Measurements from ENCODE around the gene RBP3.
A peak's percentile ranks its signal among the peaks of the same experiment; 100 is the strongest.

The RBP3 gene

DNA sequence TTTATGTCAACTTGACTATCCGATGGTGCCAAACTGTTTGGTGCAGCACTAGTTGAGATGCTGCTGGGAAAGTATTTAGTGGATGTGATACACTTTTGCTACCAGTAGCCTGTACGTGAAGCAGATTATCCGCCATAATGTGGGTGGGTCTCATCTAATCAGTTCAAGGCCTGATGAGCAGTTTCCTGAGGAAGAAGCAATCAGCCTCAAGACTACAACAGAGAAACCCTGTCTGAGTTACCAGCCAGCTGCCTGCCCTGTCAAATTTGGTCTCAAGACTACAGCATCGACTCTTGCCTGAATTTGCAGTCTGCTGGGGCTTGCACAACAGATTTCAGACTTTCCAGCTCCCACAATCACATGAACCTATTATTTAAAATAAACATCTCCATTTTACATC lies 10.9 kb upstream of the RBP3 start:
- DNase-seq: no peak

DNA sequence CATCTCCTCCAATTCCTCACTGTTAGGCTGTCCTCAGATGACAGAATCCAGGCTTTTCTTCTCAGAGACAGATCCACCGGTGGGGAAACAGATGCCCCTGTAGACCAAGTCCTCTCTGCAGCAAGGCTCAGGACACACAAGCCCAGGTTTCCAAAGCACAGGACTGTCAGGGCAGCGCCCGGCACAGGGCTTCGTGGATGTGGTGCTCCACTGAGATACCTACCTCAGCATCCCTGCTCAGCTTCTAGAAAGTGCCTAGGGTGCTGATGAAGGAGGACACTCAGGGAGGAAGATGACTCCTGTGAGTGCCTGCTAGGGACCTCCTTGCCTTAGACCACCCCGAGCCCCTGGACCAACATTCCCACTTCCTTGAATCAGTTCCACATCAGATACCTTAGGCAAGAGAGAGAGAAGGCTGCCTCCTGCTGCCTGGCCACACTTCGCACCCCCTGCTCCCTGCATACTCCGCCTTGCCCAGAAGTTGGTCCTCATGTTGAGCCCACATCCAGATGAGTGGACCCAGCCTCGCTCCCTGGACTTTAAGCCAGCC lies 8.9 kb upstream of the RBP3 start:
- no peak for DNase-seq

DNA sequence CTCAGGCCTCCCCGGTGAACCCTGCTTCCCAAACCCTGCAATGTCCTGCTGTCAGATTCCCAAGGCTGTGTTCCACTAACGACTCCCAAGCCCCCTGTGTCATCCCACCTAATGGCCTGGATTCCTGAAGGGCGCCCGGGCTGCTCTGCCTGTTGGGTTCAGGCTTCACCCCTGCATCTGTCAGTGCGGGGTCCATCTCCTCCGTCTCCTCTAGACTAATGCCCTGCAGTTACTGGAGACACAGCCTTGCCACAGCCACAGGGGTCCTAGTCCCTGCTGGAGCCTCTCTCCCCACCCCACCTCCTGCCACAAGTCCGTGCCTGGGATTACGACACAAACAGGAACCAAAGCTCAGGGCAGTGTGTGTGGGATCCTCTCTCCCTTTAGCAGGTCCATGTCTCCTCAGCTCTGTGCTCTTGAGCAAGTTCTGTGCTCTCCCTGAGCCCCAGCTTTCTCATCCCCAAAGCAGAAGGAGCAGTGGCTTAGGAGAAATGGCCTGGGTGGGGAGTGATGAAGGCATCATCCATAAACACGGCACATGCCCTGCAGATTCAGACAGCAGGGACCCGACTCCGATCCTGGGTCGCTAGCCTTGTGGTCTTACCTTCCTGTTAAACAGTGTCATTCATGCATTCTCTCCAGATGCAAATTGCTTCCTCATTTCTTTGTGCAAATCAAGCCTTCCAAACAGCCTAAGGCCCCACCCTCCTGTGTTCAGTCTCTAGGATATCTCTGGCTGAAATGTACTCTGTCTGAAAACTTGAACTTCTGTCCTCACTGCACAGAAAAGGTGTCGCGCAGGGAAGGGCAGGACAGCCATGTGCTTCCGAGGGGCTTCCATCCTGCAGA lies 8.2 kb upstream of the RBP3 start:
- peak; percentile 5 to 21 for DNase-seq

DNA sequence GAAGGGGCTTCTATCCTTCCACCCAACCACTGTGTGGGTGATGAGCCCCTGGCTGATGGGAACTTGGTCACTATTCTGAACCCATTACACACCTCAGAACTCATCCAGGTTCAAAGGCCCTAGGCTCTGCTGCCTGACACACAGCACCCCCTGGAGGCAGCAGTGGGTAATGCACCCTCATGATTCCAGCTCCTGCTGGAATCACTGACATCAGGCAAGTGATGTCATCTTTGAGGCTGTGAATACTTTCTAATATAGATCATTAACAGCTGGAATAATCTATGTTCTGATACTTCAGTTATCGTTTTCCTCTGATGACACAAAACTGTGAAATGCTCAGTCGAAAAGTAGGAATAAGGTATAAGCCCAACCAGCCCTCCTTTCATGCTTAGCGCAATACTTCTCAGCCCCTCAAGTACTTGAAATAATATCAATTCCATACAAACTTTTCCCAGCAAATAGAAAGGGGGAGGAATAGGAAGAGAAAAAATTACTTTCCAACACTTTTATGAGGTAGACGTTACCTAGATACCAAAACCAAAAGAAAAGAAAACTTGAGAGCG lies 7.5 kb upstream of the RBP3 start:
- DNase-seq: peak; percentile 12 to 76

DNA sequence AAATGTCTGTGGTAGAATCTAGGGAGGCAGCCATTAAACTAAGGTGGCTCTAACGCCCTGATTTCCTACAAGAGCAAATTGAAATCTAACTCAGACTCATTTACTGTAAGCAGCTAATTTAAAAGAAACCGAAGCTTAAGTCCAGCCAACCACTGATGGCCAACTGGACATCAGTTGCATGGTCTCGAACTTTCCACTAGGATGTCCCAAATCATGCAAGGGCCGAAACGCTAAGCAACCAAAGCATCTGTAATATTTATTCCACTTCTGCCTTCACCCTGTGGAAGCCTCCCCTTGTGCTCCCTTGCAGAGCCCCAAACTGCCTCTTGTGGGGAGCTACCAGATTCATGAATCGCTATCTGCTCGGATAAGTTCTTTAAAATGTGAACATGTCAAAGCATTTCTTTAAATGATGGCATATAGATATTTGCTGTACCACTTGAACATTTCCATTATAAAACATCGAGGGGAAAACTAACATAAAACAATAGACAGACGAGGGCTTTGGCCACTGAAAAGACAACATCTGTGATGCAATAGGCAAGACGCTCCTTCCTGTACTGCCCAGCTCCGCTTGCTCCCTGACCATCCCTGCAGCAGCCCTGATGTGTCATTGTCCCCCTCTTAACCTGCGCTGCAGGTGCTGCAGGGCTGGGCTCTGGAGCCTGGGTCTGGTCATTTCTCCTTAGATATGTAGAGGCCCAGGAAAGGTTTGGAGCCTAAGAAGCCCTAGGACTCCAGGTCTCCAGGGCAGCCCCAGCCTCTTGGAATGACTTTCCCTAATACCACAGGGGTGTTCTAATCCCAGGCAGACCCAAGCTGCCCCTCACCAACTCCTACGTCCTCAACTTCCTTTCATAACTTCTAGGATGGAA lies 2.9 kb upstream of the RBP3 start:
- DNase-seq: no peak

DNA sequence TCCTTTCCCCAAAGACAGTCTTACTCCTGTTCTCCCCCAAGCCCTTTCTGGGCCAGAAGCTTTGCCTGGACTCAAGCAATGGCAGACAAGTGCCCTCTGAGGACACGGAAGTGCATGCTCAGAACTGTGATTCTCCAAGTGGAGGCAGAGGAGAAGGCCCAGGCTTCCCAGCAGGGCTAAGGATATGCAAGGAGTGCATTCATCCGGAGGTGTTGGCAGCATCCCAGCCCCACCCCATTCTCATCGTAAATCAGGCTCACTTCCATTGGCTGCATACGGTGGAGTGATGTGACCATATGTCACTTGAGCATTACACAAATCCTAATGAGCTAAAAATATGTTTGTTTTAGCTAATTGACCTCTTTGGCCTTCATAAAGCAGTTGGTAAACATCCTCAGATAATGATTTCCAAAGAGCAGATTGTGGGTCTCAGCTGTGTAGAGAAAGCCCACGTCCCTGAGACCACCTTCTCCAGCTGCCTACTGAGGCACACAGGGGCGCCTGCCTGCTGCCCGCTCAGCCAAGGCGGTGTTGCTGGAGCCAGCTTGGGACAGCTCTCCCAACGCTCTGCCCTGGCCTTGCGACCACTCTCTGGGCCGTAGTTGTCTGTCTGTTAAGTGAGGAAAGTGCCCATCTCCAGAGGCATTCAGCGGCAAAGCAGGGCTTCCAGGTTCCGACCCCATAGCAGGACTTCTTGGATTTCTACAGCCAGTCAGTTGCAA lies 1.4 kb upstream of the RBP3 start:
- DNase-seq: no peak

DNA sequence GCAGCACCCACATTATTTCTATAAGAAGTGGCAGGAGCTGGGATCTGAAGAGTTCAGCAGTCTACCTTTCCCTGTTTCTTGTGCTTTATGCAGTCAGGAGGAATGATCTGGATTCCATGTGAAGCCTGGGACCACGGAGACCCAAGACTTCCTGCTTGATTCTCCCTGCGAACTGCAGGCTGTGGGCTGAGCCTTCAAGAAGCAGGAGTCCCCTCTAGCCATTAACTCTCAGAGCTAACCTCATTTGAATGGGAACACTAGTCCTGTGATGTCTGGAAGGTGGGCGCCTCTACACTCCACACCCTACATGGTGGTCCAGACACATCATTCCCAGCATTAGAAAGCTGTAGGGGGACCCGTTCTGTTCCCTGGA lies 874 bp upstream of the RBP3 start:
- no peak for DNase-seq

DNA sequence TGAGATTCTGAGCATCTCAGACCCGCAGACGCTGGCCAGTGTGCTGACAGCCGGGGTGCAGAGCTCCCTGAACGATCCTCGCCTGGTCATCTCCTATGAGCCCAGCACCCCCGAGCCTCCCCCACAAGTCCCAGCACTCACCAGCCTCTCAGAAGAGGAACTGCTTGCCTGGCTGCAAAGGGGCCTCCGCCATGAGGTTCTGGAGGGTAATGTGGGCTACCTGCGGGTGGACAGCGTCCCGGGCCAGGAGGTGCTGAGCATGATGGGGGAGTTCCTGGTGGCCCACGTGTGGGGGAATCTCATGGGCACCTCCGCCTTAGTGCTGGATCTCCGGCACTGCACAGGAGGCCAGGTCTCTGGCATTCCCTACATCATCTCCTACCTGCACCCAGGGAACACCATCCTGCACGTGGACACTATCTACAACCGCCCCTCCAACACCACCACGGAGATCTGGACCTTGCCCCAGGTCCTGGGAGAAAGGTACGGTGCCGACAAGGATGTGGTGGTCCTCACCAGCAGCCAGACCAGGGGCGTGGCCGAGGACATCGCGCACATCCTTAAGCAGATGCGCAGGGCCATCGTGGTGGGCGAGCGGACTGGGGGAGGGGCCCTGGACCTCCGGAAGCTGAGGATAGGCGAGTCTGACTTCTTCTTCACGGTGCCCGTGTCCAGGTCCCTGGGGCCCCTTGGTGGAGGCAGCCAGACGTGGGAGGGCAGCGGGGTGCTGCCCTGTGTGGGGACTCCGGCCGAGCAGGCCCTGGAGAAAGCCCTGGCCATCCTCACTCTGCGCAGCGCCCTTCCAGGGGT lies 703 bp downstream of the RBP3 start:
- no peak for DNase-seq

DNA sequence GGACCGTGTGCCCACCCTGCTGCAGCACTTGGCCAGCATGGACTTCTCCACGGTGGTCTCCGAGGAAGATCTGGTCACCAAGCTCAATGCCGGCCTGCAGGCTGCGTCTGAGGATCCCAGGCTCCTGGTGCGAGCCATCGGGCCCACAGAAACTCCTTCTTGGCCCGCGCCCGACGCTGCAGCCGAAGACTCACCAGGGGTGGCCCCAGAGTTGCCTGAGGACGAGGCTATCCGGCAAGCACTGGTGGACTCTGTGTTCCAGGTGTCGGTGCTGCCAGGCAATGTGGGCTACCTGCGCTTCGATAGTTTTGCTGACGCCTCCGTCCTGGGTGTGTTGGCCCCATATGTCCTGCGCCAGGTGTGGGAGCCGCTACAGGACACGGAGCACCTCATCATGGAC lies 1.4 kb downstream of the RBP3 start:
- no peak for DNase-seq

DNA sequence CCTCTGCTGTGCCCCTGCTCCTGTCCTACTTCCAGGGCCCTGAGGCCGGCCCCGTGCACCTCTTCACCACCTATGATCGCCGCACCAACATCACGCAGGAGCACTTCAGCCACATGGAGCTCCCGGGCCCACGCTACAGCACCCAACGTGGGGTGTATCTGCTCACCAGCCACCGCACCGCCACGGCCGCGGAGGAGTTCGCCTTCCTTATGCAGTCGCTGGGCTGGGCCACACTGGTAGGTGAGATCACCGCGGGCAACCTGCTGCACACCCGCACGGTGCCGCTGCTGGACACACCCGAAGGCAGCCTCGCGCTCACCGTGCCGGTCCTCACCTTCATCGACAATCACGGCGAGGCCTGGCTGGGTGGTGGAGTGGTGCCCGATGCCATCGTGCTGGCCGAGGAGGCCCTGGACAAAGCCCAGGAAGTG lies 1.8 kb downstream of the RBP3 start:
- no peak for DNase-seq

DNA sequence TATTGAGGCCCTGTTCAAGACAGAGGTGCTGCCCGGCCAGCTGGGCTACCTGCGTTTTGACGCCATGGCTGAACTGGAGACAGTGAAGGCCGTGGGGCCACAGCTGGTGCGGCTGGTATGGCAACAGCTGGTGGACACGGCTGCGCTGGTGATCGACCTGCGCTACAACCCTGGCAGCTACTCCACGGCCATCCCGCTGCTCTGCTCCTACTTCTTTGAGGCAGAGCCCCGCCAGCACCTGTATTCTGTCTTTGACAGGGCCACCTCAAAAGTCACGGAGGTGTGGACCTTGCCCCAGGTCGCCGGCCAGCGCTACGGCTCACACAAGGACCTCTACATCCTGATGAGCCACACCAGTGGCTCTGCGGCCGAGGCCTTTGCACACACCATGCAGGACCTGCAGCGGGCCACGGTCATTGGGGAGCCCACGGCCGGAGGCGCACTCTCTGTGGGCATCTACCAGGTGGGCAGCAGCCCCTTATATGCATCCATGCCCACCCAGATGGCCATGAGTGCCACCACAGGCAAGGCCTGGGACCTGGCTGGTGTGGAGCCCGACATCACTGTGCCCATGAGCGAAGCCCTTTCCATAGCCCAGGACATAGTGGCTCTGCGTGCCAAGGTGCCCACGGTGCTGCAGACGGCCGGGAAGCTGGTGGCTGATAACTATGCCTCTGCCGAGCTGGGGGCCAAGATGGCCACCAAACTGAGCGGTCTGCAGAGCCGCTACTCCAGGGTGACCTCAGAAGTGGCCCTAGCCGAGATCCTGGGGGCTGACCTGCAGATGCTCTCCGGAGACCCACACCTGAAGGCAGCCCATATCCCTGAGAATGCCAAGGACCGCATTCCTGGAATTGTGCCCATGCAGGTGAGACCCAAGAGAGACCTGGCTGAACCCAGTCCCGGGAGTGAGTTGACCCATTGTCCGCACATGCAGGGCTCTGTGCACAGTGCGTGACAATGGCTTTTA lies 2.8 kb downstream of the RBP3 start:
- no peak for DNase-seq

DNA sequence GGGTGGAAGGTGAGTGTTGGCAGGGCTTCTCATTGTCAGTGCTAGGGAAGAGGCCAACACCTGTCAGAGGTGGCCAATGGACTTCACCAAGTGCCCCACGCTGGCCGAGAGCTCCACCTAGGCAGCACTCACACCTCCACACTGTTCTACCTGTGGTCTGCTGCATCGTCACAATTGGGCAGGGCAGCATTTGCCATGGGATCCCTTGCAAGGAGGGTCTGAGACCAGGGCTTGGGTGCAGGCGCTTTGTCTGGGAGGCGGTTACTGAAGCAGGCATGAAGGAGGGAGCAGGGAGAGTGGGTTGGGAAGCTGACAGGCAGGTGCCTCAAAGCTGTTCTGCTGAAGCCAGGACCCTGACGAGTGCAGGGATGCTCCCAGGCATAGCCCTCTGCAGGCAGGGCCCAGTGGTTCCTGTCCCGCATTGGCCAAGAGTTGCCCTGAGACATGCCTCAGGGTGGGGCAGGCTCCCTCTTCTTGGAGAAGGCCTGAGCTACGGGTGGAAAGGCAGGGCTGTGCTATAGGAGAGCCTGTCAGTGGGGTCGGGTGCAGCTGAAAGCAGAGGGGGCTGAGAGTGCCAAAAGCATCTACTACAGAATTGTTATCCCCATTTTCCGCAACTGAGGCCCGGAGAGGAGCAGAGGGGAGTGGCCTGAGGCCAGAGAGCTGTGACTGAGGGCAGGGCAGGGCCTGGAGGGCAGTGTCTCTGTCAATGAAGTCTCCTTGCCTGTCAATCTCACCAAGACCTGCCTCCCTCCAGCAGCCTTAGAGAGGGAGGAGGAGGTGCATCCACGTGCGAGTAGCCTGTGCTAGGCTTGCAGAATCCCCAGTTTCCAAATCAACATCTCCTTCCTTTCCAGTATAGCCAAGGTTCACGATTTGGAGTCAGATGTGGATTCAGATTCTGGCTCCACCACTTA lies 4.0 kb downstream of the RBP3 start:
- DNase-seq: no peak

DNA sequence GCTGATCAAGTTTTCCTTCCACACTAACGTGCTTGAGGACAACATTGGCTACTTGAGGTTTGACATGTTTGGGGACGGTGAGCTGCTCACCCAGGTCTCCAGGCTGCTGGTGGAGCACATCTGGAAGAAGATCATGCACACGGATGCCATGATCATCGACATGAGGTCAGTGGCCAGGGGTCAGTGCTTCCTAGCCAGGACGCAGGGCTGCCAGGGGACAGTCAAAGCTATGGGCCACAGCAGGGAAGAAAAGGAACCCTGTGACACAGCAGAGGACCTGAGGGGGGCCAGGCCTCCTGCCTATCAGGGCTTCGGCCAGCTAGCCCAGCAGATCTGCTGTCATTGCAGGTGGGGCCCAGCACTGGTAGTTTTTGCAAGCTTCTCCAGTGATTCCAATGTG lies 5.2 kb downstream of the RBP3 start:
- no peak for DNase-seq

DNA sequence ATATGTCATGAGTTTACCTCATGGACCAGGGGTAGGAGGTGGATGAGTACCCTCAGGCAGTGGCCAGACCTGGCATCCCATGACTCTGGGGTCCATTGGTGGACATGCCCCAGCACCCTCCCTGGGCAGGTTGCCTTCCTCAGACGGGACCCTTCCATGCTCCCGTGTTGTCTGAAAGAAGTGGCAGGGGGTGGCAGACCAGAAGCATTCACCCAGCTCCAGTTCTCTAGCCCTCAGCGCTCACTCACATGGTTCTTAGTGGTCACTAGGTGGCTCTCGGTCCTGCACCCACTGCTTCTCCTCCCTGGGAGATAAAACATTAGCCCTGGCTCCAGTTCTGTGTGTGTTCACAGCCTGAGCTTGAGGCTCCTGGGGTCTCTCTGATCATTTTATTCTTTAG lies 6.0 kb downstream of the RBP3 start:
- DNase-seq: no peak

DNA sequence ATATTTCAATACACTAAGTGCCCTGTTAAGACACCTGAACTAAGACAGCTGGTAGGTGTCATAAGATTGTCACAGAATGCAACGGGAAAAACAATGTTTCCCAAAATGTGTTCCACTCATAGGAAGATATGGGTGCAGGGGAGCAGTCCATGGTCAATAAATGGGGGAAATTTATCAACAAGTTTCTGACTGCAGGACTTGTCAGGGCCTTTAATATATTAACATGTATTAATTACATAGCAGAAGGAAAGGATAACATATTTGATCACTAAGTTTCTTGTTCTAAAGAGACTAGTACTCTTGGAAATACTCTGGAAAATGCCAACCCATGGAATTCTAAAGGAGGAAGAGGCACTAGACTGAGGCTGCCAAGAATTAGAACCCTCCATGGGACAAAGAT lies 6.7 kb downstream of the RBP3 start:
- DNase-seq: no peak

DNA sequence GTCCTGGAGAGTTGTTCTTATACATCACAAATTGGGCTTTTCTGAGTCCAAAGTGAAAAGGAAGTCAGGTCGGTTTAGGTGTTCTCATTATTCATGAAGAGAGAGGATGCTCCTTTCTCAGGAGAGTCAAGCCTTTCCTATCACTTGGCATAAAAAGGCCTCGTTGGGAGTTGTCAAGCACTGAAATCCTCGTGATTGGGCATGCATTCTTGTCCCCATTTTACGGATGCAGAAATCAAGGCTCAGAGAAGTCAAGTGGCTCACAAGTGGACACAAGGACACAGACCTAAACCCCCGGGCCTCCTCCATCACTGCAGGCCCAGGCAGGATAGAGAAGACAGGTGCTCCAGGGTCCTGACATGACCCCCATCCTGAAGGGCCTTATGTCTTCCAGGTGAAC lies 8.5 kb downstream of the RBP3 start:
- no peak for DNase-seq

DNA sequence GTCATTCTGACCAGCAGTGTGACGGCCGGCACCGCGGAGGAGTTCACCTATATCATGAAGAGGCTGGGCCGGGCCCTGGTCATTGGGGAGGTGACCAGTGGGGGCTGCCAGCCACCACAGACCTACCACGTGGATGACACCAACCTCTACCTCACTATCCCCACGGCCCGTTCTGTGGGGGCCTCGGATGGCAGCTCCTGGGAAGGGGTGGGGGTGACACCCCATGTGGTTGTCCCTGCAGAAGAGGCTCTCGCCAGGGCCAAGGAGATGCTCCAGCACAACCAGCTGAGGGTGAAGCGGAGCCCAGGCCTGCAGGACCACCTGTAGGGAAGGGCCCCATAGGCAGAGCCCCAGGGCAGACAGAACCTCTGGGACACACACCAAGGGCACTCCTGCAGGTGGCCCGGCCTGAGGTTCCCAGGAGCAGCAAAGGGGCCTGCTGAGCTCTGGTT lies 9.0 kb downstream of the RBP3 start:
- DNase-seq: no peak

DNA sequence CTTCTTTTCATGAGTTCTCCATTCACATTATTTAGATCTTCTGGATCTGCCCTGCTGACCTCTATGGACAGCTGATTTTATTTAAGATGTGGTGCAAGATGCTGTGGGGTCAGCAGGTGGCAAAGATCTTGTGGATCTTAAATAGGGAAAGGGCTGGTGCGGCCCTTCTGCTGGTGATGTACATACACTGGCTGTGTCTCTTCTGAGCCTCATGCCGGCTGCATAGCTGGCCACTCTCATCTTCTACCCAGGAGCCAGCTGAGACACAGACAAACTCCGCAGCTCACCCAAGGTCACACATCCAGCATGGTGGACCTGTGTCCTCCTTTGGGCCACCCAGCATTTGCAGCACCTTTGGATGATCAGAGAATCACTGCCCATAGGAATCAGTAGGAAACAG lies 9.7 kb downstream of the RBP3 start:
- no peak for DNase-seq

DNA sequence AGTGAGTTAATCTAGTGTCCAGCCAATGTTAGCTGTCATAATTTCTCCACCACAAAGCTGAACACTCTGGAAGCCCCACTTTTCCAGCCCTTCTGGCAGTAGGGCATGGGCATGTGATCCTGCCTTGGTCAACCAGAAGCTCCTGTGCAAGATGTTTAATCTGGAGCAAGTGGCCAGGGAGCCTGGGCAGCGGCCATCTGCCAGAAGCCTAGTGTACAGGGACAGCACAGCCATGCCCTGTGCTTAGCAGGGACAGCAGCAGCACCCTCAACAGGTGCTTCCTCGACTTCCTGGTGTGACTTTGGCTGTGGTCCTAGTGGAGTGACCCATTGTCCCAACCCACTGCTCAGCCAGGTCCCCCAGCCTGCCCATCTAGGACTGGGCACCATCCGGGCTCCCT lies 10.3 kb downstream of the RBP3 start:
- no peak for DNase-seq

DNA sequence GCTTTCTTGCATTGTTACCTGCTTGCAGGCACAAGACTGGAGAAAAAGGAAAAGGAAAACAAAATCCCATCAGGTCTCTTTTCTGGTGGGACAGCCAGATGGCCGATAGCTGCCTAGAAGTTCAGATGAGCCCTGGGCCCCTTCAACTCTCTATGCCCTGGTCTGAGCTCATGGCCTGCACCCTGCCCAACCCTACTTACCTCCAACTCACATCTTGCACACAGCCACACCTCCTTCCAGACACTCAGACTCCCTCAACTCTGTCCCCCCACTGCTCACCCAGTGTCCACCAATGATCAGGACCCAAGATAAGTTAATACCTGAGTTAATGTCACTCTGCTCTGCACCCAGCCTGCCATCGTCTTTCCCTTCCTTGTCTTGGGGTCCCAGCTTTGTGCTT lies 10.9 kb downstream of the RBP3 start:
- no peak for DNase-seq
